Lung microvascular endothelial cell (primary cell): Measurements from ENCODE around the gene CFAP119. TPM values are rescaled to one million over a fixed set of nuclear protein-coding genes. Genes with fewer than 3 reads are reported as not detected.
"Not testable (repeated sequence)": the region's sequence is repeated elsewhere in the genome, so short reads cannot be mapped to it uniquely, and the experiment has no call there.

Experiments
- DNase-seq, 2 donors: peaks; one replicate each; pipeline versions ENCODE4 v3.0.0 to v3.0.0-alpha.2; 2010; ENCODE audit warnings: low read depth in 2 of 2
- total RNA-seq: library from RNA; depleted of rRNA; stranded (reverse); fragments of >200 nt; gene quantifications from 2 replicates; pipeline ENCODE4 v1.2.1, GENCODE V29; 2014

The CFAP119 gene
- total RNA-seq = 0.40 and 0.87 TPM in 2 replicates

- peak; percentile 98 for DNase-seq
Measured at GRCh38 chr16:30761928-30762902, at the start of gene CFAP119, which contains the start of gene RNF40. Gene CFAP119, minus strand, starts transcription at chr16:30762062. Its CDS starts 314 bp downstream, at chr16:30761748. Gene RNF40, plus strand, starts transcription at chr16:30762322. Its CDS starts 224 bp downstream, at chr16:30762546.

GRCh38 chr16:30809675-30810074, 47.8 kb upstream of the CFAP119 start:
- DNase-seq = not testable (repeated sequence)

- not testable (repeated sequence) for DNase-seq
Measured at GRCh38 chr16:30808890-30809426, 47.1 kb upstream of the CFAP119 start.

- no peak for DNase-seq
Measured at GRCh38 chr16:30808146-30808545, 46.3 kb upstream of the CFAP119 start.

- peak; percentile 74 to 80 for DNase-seq
Measured at GRCh38 chr16:30805370-30806169, 43.7 kb upstream of the CFAP119 start.

GRCh38 chr16:30805056-30805369, 43.2 kb upstream of the CFAP119 start:
- DNase-seq = peak; percentile 10 to 19

GRCh38 chr16:30802936-30803335, 41.1 kb upstream of the CFAP119 start:
- no peak for DNase-seq

- DNase-seq = no peak
Measured at GRCh38 chr16:30797670-30798309, 35.9 kb upstream of the CFAP119 start.

- DNase-seq = no peak
Measured at GRCh38 chr16:30794634-30795033, 32.8 kb upstream of the CFAP119 start.

GRCh38 chr16:30793508-30794069, 31.7 kb upstream of the CFAP119 start:
- DNase-seq = no peak

- DNase-seq = peak in 1 of 2 donors; percentile 44
Measured at GRCh38 chr16:30787613-30788378, 25.9 kb upstream of the CFAP119 start.

GRCh38 chr16:30786936-30787612, 25.2 kb upstream of the CFAP119 start, which contains the start of gene ZNF629:
Gene ZNF629, minus strand, starts transcription at chr16:30787205. Its CDS starts 2,723 bp downstream, at chr16:30784482.
- peak; percentile 61 to 64 for DNase-seq

GRCh38 chr16:30786115-30786935, 24.5 kb upstream of the CFAP119 start:
- peak; percentile 57 to 63 for DNase-seq

- no peak for DNase-seq
Measured at GRCh38 chr16:30785126-30786106, 23.6 kb upstream of the CFAP119 start.

- DNase-seq = no peak
Measured at GRCh38 chr16:30784215-30784614, 22.4 kb upstream of the CFAP119 start.

GRCh38 chr16:30783280-30784109, 21.6 kb upstream of the CFAP119 start:
- DNase-seq = no peak
